GM04503 (cell line): Measurements from ENCODE around the gene WDR55.
A peak's percentile ranks its signal among the peaks of the same experiment; 100 is the strongest.
"Not testable (repeated sequence)": the region's sequence is repeated elsewhere in the genome, so short reads cannot be mapped to it uniquely, and the experiment has no call there.

ENCODE experiments used
- DNase-seq: peaks from one replicate; pipeline ENCODE4 v3.0.0-alpha.2; 2012; ENCODE audit warnings: low read depth

The WDR55 gene

GRCh38 chr5:140710899-140711552, 46.3 kb downstream of the WDR55 start:
- DNase-seq: peak; percentile 91

DNA sequence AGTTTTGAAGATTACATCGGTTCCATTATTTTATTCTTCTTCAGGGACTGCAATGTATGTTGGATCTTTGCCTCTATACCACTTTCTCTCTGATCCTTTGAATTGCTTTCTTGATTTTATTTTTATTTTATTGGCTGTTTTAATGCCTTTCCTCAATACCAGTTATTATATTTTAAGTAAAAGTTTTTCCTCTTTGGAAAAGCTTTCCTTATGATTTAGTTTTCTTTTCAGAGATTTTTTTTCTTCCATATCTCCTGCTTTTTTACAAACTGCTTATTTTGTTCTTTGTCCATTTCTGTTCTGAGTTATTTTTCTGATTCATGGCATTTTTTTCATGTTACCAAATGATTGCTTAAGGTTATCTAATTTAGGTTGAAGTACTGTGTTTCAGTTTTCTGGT, 47.1 kb downstream of the WDR55 start:
- no peak for DNase-seq

DNA sequence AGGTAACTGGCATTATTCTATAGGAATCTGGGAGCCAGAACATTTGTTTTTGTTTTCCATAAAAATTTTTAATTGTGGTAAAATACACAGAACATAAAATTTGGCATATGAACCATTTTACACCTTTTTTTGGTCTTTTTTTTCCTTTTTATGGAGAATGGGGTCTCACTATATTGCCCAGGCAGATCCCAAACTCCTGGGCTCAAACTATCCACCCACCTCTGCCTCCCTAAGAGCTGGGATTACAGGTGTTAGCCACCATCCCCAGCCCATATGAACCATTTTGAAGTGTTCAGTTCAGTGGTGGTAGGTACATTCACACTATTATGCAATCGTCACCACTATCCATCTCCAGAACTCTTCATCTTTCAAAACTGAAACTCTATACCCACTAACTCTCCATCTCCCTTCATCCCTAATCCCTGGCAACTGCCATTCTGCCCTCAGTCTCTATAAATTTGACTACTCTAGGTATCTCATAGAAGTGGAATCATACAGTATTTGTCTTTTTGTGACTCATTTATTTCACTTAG, 48.9 kb downstream of the WDR55 start:
- no peak for DNase-seq

- DNase-seq: not testable (repeated sequence)
Measured at GRCh38 chr5:140716238-140716637, 51.5 kb downstream of the WDR55 start.

DNA sequence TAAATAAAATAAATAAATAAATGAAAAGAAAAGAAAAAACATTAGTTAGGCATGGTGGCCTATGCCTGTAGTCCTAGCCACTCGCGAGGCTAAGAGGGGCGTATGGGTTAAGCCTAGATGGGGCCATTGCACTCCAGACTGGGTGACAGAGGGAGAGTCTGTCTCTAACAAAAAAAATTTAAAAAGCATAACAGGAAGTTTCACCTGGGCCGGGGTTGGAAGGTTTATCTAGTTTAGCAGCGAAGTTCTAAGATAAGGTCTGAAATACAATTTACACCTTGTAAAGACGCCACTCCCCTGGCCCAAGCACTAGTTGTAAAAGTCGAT, 53.5 kb downstream of the WDR55 start:
- no peak for DNase-seq

GRCh38 chr5:140720738-140721137, 56.0 kb downstream of the WDR55 start:
- DNase-seq: not testable (repeated sequence)

DNA sequence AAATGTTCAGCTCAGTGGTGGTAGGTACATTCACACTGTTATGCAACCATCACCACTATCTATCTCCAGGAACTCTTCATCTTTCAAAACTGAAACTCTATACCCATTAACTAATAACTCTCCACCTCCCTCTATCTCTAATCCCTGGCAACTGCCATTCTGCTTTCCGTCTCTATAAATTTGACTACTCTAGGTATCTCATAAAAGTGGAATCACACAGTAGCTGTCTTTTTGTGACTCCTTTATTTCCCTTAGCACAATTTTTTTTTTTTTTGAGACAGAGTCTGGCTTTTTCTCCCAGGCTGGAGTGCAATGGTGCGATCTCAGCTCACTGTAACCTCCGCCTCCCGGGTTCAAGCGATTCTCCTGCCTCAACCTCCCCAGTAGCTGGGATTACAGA, 56.7 kb downstream of the WDR55 start:
- not testable (repeated sequence) for DNase-seq
